Ovary (tissue), 9 donors: Measurements from ENCODE around the gene HSPA4L. TPM values are rescaled to one million over a fixed set of nuclear protein-coding genes. Genes with fewer than 3 reads are reported as not detected.

Experiments
- DNase-seq, 5 donors: peaks; one replicate each; pipeline ENCODE4 v3.0.0-alpha.2; 2019 to 2020
- H3K27ac ChIP-seq, 2 donors: fragments of 200-600 bp; one replicate each; pipeline versions ENCODE4 v1.5.1 to v1.8.0; 2019 to 2022
- H3K27me3 ChIP-seq: fragments of 200-600 bp; one replicate; pipeline ENCODE4 v1.8.0; 2022
- H3K36me3 ChIP-seq: fragments of 200-600 bp; sonication (generic); one replicate; pipeline ENCODE4 v1.5.1; 2019
- H3K4me1 ChIP-seq: one replicate; pipeline ENCODE4 v1.8.1; 2013; ENCODE audit warnings: mild to moderate bottlenecking, moderate library complexity; ENCODE audit not compliant: insufficient read depth
- H3K4me3 ChIP-seq: fragments of 200-600 bp; sonication (generic); one replicate; pipeline ENCODE4 v1.5.1; 2017
- H3K9me3 ChIP-seq, 2 donors: fragments of 200-600 bp in 1 of 2; sonication (generic) in 1 of 2; one replicate each; pipeline versions ENCODE4 v1.5.1 to v1.8.1; 2013 to 2019; ENCODE audit warnings: mild to moderate bottlenecking in 1 of 2, moderate library complexity in 1 of 2
- CTCF ChIP-seq, 3 donors: fragments of 450-650 bp in 2 of 3; fragments of 200-600 bp in 1 of 3; IDR thresholded peaks; one replicate each; pipeline versions ENCODE4 v1.5.1 to v1.8.0; 2016 to 2022; ENCODE audit warnings: antibody characterized with exemption in 3 of 3, mild to moderate bottlenecking in 1 of 3
- EP300 ChIP-seq: sonication (generic); formaldehyde crosslinking; IDR thresholded peaks from one replicate; pipeline ENCODE4 v1.6.1; 2017; ENCODE audit warnings: antibody characterized with exemption
- POLR2A ChIP-seq: fragments of 450-650 bp; IDR thresholded peaks from one replicate; pipeline ENCODE4 v1.6.1; 2017; ENCODE audit warnings: antibody characterized with exemption, mild to moderate bottlenecking, moderate library complexity
- WGBS, 3 donors: extraction: QIAGEN DNeasy Blood & Tissue Kit in 1 of 3; methylation state at CpG; one replicate each; pipeline versions ENCODE4 v1.1.5 to v1.1.7; 2013 to 2017; 5-methylcytosine and 5-hydroxymethylcytosine counted together
- intact Hi-C, 4 donors: fragments of 100-400 bp; cut with DNase I; formaldehyde crosslinking; loops; one replicate each; pipeline versions ENCODE4 v1.11.0 to v1.15.1; 2022 to 2023
- polyA plus RNA-seq, 2 donors: library from polyadenylated mRNA; stranded (reverse); fragments of 200-250 nt in 1 of 2; fragments of 350-450 nt in 1 of 2; fragmentation: Illumina TruSeq in 1 of 2; extraction: RNeasy Lipid Tissue Mini Kit (QIAGEN cat#74804) in 1 of 2; gene quantifications; one replicate each; pipeline ENCODE4 v1.2.3, GENCODE V29; 2013 to 2014
- total RNA-seq, 7 donors: library from RNA; depleted of rRNA in 2 of 7; stranded (reverse); fragments of >200 nt in 2 of 7; fragmentation: NEBNext Ultra II Directional in 3 of 7; extraction: Animal tissue kit (Norgen Biotek cat#: 25700) in 3 of 7; gene quantifications; one replicate each; pipeline versions ENCODE4 v1.1.0 to v1.2.4, GENCODE V29; 2016 to 2023
- donor health status: DM: no; HTN: no; CAD: no; lungs with moderate emphysema.
- donor health status: DM: no; HTN: no; CAD: no.
- donor health status: Bipolar disorder and iron deficiency.
- donor health status: DM: yes; HTN: yes; CAD: no.
- donor health status: DM: no; HTN: no; CAD: no.
- donor health status: DM: yes; HTN: yes; CAD: no.

HSPA4L gene
- total and polyA plus RNA-seq, 9 donors = 0.63 to 12.6 (median 6.2) TPM

DNA sequence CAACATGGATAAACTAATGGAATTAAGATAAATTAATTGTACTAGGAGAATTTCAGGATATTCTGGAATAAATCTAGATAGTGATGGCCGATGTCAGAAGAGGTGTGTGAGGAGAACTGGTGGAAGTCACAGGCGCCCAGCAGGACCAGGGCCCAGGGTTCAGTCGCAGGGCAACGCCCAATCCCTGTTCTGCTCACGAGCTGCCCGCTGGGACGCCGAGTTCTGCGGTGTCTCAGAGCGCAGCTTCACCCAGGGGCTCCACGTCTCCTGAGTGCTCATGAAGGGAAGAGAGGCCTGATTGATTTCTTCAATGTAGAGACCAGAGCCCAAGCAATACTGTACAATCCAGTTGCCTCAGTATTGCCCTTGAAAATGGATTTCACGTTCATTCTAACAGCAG lies 1.5 kb upstream of the HSPA4L start:
- Histone ChIP-seq H3K4me1 (no peaks in the 10 kb centered on the region), H3K9me3 (no peaks in the 10 kb centered on the region), H3K27me3 (no peaks in the 10 kb centered on the region), H3K27ac (no peak overlapping the region), H3K4me3 (no peak overlapping the region), H3K36me3 (no peaks in the 10 kb centered on the region)
- TF ChIP-seq CTCF (IDR thresholded peaks at IDR 0.05) = no peak
- no peak for TF ChIP-seq EP300
- no peak for TF ChIP-seq POLR2A
- DNase-seq = no peak
- intact Hi-C loops = loop anchor here in 2 of 4 donors (5.0 to 10.0 kb wide), 2 partner anchors 184 to 187 kb away; partner anchors contain the start of genes ABHD18 (in 2 of the 2) and MFSD8 (in 2 of the 2)
- WGBS, 3 donors = 97 to 98% (median 97%) methylated on average over 12 of the region's 12 CpGs

GRCh38 chr4:127781300-127782024 lies 660 bp upstream of the HSPA4L start:
- 13 to 15% (median 13%) methylated on average over 40 to 43 of the region's 43 CpGs for WGBS, 3 donors
- Histone ChIP-seq H3K36me3 (no peaks in the 10 kb centered on the region), H3K27ac (peak overlapping the region; percentile 48 to 50), H3K9me3 (no peaks in the 10 kb centered on the region), H3K27me3 (no peaks in the 10 kb centered on the region), H3K4me1 (no peaks in the 10 kb centered on the region), H3K4me3 (peak overlapping the region; percentile 79)
- intact Hi-C loops = loop anchor here in 2 of 4 donors (5.0 to 10.0 kb wide), 2 partner anchors 183 to 186 kb away; partner anchors contain the start of genes ABHD18 (in 2 of the 2) and MFSD8 (in 2 of the 2)
- TF ChIP-seq CTCF (IDR thresholded peaks at IDR 0.05) (no peak), EP300 (no peak), POLR2A (no peak)
- DNase-seq = peak in 3 of 5 donors; percentile 30 to 59 (median 37)

- Histone ChIP-seq H3K27ac (peak overlapping the region; percentile 48 to 50), H3K27me3 (no peaks in the 10 kb centered on the region), H3K9me3 (no peaks in the 10 kb centered on the region), H3K4me1 (no peaks in the 10 kb centered on the region), H3K4me3 (peak overlapping the region; percentile 79), H3K36me3 (no peaks in the 10 kb centered on the region)
- intact Hi-C loops = loop anchor here in 2 of 4 donors (5.0 to 10.0 kb wide), 2 partner anchors 183 to 185 kb away; partner anchors contain the start of genes ABHD18 (in 2 of the 2) and MFSD8 (in 2 of the 2)
- no peak for TF ChIP-seq CTCF (IDR thresholded peaks at IDR 0.05)
- TF ChIP-seq POLR2A = no peak
- TF ChIP-seq EP300 = no peak
- 1% methylated on average over 30 of the region's 30 CpGs for WGBS, 3 donors
- peak in 3 of 5 donors; percentile 88 to 90 (median 89) for DNase-seq
Observed at GRCh38 chr4:127782025-127782274, 172 bp upstream of the HSPA4L start.

DNA sequence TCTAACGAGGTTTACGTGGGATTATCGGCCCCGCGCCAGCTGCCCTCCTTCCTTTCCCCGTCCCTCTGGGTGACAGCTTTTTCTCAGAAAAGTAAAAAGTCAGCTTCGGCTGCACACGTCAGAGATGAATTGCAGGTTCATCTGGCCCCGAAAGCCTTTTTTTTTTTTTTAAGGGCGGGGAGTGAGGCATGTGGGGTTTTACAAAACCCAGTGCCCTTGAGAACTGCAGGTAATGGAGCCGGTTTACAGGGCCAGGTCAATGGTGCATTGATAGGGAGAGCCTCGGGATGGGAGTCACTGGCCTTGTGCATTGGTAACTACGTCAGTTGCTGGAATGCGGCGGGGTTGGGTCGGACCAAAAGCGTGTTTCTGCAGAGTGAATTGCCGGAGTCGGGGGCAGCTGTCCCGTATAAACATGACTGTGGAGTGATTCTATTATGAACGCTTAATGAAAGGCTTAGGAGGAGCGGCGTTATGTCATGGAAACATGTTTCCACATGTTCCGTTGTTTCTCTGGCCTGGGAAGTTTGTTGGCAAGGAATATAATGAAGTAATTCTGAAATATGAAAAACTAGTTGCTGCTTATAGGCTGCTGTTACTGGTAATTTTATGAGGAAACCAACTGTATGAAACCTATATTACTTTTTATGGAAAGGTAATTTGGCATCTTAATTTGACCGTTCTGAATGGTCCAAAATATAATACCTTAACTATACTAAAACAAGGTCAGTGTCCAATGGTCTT lies 1.1 kb downstream of the HSPA4L start:
- H3K9me3 ChIP-seq = no peaks in the 10 kb centered on the region
- H3K36me3 ChIP-seq = no peaks in the 10 kb centered on the region
- WGBS, 3 donors = 3 to 4% (median 4%) methylated on average over 25 of the region's 25 CpGs
- peak; percentile 66 to 81 (median 77) for DNase-seq
- peak overlapping the region in 1 of 2 donors; percentile 50 for H3K27ac ChIP-seq
- H3K27me3 ChIP-seq = no peaks in the 10 kb centered on the region
- TF ChIP-seq CTCF (IDR thresholded peaks at IDR 0.05) (no peak), POLR2A (peak; percentile 38), EP300 (no peak)
- no peaks in the 10 kb centered on the region for H3K4me1 ChIP-seq
- intact Hi-C loops = loop anchor here in 2 of 4 donors (5.0 to 10.0 kb wide), 2 partner anchors 182 to 184 kb away; partner anchors contain the start of genes ABHD18 (in 2 of the 2) and MFSD8 (in 2 of the 2)
- peak overlapping the region; percentile 79 for H3K4me3 ChIP-seq
